IMR-90 (cell line): ENCODE data around the gene ANXA7.

Experiments
- CEBPB ChIP-seq: IDR thresholded peaks from 2 replicates; pipeline ENCODE4 v1.6.1; 2012; ENCODE audit warnings: low read depth, low read length, improper control_type of control experiment
- CHD1 ChIP-seq: IDR thresholded peaks from 2 replicates; pipeline ENCODE4 v1.6.1; 2012; ENCODE audit warnings: low read depth, low read length, improper control_type of control experiment
- CTCF ChIP-seq: conservative IDR thresholded peaks from 2 replicates; pipeline ENCODE4 v1.5.1; 2012; ENCODE audit warnings: mild to moderate bottlenecking, low read depth, low read length, improper control_type of control experiment
- MAFK ChIP-seq: IDR thresholded peaks from 2 replicates; pipeline ENCODE4 v1.6.1; 2012; ENCODE audit warnings: low read depth, low read length, improper control_type of control experiment
- MXI1 ChIP-seq: IDR thresholded peaks from 2 replicates; pipeline ENCODE4 v1.6.1; 2012; ENCODE audit warnings: low read depth, mild to moderate bottlenecking, low read length, moderate library complexity, borderline replicate concordance
- NFE2L2 ChIP-seq: fragments of 150-350 bp; IDR thresholded peaks from 2 replicates; pipeline ENCODE4 v1.6.1; 2016; ENCODE audit warnings: low read depth, mild to moderate bottlenecking, low read length
- POLR2A ChIP-seq: IDR thresholded peaks from 2 replicates; pipeline ENCODE4 v1.6.1; 2012; ENCODE audit warnings: mild to moderate bottlenecking, low read depth, low read length
- RAD21 ChIP-seq: IDR thresholded peaks from 2 replicates; pipeline ENCODE4 v1.6.1; 2012; ENCODE audit warnings: low read length, improper control_type of control experiment
- RCOR1 ChIP-seq: IDR thresholded peaks from 2 replicates; pipeline ENCODE4 v1.6.1; 2012; ENCODE audit warnings: mild to moderate bottlenecking, low read length, improper control_type of control experiment; ENCODE audit not compliant: insufficient replicate concordance
- SMC3 ChIP-seq: fragments of 150-350 bp; IDR thresholded peaks from 2 replicates; pipeline ENCODE4 v1.6.1; 2016; ENCODE audit warnings: low read depth, mild to moderate bottlenecking, antibody characterized with exemption, low read length, moderate library complexity
- USF2 ChIP-seq: fragments of 150-350 bp; IDR thresholded peaks from 2 replicates; pipeline ENCODE4 v1.6.1; 2017; ENCODE audit warnings: mild to moderate bottlenecking, antibody characterized with exemption, low read length, low read depth

GRCh38 chr10:73407495-73407894, 6.4 kb downstream of the ANXA7 start:
- no peak for TF ChIP-seq CTCF
- TF ChIP-seq RAD21, result no peak
- TF ChIP-seq MXI1, result no peak
- no peak for TF ChIP-seq POLR2A
- no peak for TF ChIP-seq RCOR1
- TF ChIP-seq CEBPB, result no peak
- no peak for TF ChIP-seq USF2
- no peak for TF ChIP-seq CHD1
- no peak for TF ChIP-seq SMC3
- no peak for TF ChIP-seq MAFK
- TF ChIP-seq NFE2L2, result no peak
